GM21447 (cell line): ENCODE results near the gene GPS1.

ENCODE experiments used
- ATAC-seq: cut with Tn5 transposase; IDR thresholded peaks from one replicate; pipeline ENCODE4 v1.9.1; 2021; ENCODE audit not compliant: unreplicated experiment

GPS1 gene

GRCh38 chr17:82056729-82057621 is 5.3 kb downstream of the GPS1 start:
- ATAC-seq: no peak

GRCh38 chr17:82058230-82058854 is 6.6 kb downstream of the GPS1 start:
- no peak for ATAC-seq

- no peak for ATAC-seq
Measured at GRCh38 chr17:82058855-82059249, 7.2 kb downstream of the GPS1 start.

DNA sequence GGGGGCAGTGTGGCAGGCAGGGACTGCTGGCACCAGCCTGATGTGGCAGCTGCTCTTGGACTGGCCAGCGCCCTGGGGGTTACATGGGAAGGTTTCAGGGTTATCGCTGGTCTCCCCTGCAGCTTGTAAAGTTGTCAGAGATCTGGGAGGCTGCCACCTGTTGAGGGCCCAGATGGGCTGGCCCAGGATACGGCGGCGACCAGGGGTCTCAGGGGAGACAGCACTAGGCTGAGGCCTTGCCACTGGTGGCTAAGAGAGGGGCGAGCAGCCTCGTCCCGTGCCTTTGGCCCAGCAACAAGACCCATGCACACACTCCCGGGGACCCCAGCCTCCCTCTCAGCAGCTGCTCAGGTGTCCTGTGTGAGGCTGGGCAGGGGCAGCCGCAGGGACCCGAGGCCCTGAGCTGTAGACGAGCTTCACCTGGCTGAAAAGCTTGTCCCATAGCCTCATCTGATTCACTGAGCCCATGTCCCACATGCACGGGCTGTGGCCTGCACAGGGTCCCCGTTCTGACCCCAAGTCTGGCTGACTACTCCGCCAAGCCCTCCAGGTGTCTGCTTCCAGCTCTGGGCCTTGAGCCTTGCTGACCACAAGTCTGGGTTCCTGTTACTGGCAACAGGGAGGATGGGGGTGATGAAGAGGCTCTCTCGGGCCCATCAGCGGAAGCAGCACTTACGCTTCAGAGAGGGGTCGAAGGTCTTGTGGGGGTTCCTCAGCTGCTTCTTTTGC is 7.7 kb downstream of the GPS1 start:
- ATAC-seq: no peak

GRCh38 chr17:82060001-82060380 is 8.3 kb downstream of the GPS1 start:
- no peak for ATAC-seq

GRCh38 chr17:82060614-82061013 is 8.9 kb downstream of the GPS1 start:
- no peak for ATAC-seq

GRCh38 chr17:82061047-82061925 is 9.6 kb downstream of the GPS1 start:
- ATAC-seq: no peak

DNA sequence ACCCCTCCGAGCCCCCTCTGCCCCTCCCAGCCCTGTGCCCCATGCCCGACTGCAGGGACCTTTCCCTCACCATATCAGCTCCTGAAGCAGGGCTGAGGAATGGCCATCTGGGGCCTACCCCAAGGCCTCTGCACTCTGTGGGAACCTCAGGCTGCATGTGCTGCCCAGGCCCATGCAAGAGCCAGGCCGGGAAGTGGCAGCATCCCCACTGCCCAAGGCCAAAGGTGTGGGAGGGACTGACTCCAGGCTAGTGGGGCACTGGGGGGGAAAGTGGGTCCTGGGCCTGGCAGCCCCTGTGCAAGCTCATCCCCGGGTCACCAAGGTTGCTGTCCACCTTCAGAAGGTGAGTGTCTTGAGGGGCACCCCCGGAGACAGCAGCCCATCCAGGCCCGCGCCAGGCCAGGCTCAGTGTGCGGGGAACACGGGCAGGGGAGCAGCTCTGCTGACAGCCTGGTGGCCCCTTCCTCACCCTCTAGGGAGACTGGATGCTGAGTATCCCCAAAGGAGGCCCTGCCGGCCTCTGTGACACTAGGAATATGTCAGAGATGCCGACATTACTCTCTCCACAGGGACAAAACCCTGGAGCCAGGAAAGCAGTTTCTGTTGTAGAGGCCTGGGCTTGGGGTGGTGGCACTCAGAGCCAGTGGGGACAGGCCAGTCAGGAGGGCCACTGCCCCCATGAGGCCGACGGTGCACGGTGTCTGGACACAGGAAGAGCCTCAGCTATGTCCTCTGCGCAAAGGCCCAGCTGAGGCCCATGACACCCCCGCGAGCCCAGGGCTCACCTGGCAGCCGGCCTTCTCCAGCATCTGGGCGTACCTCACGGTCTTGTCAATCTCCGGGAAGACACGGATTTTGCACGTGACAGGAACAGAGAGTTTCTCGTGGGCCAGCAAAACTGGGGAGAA is 10.6 kb downstream of the GPS1 start:
- ATAC-seq: no peak

GRCh38 chr17:82062984-82063368 is 11.3 kb downstream of the GPS1 start:
- ATAC-seq: no peak

DNA sequence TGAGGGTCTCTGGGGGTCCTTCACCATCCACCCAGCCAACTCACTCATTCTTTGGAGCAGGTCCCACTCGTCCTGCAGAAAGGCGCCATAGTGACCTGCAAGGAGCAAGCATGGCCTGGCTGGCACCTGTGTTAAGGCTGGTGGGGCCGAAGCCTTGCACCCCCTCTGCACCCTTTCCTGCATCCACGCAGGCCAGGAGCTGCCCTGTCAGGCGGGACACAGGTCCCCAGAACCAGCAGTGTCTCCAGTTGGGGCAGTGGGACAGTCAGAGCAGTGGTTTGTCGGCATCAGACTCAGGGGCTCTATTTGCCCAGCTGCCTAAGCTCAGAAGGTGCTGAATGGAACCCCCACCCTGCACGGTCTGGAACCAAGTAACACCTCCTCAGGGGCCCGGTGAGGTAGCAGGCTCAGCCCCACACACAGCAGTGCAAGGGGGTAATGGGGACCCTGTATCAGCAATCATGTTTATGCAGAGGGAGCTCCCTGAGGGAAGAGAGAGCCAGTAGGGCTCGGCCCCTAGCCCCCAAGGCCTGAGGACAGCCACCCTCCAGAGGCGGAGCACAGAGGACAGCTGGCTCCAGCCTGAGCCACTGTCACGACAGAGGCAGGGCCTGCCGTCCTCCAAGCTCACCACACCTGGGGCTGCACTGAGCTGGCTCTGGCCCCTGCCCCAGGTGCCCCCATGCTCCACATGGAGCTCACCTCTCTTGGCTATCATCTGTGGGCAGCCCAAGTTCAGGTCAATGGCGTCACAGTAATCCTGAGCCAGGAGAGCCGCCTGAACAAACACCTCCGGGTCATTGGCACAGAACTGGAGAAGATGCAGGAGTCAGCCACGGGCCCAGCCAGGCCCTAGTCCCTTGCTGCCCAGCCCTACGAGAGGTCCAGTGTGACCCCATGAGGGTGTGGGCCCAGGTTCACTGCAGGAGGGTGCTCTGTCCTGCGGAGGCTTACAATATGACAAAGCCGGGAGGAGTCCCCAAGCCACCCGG is 12.0 kb downstream of the GPS1 start:
- ATAC-seq: no peak

GRCh38 chr17:82064433-82065192 is 12.9 kb downstream of the GPS1 start:
- no peak for ATAC-seq

DNA sequence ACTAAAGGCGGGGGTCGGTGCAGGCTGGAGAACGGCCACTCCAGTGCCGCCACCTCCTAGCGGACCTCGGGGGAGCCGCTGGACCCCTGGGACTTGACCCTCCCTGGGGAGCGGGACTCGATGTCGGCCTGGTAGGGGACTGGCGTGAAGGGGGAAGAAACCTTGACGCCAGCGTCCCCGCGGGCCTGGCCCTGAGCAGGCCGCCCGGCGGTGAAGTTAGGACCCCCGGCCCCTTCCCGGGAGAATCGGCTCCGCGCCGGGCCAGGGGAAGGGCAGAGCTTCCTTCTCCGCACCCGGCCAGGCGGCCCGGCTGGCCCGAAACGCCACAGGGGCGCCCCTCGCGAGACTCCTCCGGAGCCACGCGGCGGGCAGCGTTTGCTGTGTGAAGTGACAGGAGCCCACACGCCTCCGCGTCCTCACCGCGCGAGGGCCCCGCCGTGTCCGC is 13.5 kb downstream of the GPS1 start:
- no peak for ATAC-seq

DNA sequence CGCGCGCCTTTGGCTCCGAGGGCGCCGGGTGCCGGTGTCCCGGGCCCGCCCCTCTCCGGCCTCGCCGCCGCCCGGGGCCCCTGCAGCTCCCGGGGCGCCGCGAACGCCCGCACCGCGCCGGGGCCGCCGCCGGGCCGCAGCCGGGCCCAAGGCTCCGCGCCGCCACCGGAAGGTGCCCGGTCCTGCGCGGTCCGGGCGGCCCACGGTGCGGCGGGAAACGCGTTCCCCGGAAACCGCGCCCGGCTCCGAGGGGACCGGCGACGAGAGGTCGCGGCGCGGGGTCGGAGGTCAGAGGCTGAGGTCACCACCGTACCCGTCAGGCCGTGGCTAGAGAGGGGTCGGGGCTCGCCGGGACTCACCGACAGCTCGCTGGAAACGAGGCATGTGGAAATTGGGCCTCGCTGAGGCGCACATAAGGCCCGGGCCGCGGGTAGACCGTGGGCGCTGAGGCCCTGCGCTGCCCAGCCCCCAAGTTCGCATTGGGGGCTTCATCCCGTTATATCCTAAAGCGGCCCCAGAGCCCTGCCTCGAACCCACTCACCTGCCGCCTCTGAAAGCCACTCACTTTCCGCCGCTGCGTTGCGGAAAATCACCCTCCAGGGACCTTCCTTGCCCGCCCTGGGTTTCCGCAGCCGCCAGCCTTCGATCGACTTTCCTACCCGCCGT is 14.1 kb downstream of the GPS1 start, which contains the start of gene DUS1L:
TSS of gene DUS1L (minus strand) at position 167 of the 666 bp plus-strand sequence. CDS start 745 bp downstream, outside the sequence.
- no peak for ATAC-seq

- no peak for ATAC-seq
Measured at GRCh38 chr17:82070611-82071010, 18.9 kb downstream of the GPS1 start.

DNA sequence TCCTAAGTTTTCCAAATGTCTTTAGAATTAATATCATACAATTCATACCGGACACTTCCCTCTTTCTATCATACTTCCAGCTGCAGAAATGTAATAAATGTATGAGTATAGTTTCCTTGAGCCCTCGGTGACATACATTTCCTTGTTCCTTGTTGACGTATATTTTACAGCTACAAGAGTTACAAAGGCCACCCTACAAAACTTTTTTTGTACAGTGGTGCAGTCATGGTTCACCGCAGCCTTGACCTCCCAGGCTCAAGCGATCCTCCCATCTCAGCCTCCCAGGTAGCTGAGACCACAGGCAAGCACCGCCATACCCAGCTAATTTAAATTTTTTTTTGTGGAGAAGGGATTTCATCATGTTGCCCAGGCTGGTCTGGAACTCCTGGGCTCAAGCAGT is 21.1 kb downstream of the GPS1 start:
- ATAC-seq: no peak

DNA sequence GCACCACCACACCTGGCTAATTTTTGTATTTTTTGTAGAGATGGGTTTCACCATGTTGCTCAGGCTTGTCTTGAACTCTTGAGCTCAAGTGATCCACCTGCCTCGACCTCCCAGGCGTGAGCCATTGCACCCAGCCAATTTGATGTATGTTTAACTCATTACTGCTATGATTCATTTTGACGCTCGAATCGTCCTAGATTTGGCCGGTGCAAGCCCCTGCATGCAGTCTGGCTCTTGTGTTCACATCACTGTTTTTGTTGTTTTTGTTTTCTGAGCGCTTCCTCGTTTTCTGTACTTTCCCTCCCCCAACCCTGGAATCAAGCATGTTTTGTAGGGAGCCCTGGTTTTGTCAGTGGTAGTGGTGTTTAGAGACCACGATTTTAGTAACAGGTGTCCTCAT is 21.7 kb downstream of the GPS1 start:
- ATAC-seq: no peak
